Ovary (tissue), 1 donor: ENCODE data around the gene BAG5.

Source experiments
- EP300 ChIP-seq: sonication (generic); formaldehyde crosslinking; IDR thresholded peaks from one replicate; pipeline ENCODE4 v1.6.1; 2017; ENCODE audit warnings: antibody characterized with exemption
- POLR2A ChIP-seq: fragments of 450-650 bp; IDR thresholded peaks from one replicate; pipeline ENCODE4 v1.6.1; 2017; ENCODE audit warnings: antibody characterized with exemption, mild to moderate bottlenecking, moderate library complexity

- no peak for TF ChIP-seq EP300
- TF ChIP-seq POLR2A = no peak
These were observed 45.4 kb upstream of the BAG5 start for GRCh38 chr14:103607822-103608221.
